Measurements from ENCODE around the gene CASP9. TPM values are rescaled to one million over a fixed set of nuclear protein-coding genes. Genes with fewer than 3 reads are reported as not detected.
"Not testable (repeated sequence)": the region's sequence is repeated elsewhere in the genome, so short reads cannot be mapped to it uniquely, and the experiment has no call there.

The CASP9 gene
- total RNA-seq, 4 donors from 2014 or later: 2.6 to 16.0 (median 8.1) TPM

DNA sequence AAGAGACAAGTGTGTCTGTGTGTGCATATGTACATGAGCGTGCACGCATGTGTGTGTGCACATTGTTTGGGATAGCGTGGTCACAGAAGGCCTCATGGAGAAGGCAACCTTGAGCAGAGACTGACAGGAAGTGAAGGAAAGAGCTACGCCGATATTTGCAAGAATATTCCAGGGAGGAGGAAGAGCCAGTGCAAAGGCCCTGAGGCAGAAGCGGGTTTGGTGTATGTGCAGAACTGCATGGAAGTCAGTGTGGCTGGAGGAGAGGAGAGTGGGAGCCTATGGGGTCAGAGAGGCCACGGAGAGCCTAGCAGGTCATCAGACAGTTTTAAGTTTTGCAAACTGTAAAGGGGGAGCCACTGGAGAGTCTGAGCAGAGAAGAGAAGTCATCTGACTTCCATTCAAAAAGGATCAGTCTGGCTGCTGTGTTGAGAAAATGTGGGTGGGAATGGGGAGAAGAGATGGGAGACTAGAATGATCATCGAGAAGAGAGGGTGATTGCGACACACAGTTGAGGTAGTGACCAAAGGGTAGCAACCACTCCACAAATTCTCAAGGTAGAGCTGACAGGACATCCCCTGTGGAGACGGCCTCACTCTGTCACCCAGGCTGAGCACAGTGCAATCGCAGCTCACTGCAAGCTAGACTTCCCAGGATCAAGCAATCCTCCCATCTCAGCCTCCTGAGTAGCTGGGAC is 44.2 kb downstream of the CASP9 start:
- H3K27me3 ChIP-seq: no peaks in the 10 kb centered on the region
- no peaks in the 10 kb centered on the region for H3K36me3 ChIP-seq
- no peak overlapping the region for H3K27ac ChIP-seq
- no peak for DNase-seq
- no peaks in the 10 kb centered on the region for H3K4me1 ChIP-seq
- H3K9me3 ChIP-seq: no peaks in the 10 kb centered on the region
- intact Hi-C loops (cut with DNase I; ENCODE audit: low total_unique reads): no loop called here
- no peak overlapping the region for H3K4me3 ChIP-seq
- TF ChIP-seq POLR2A (IDR thresholded peaks at IDR 0.05): no peak
- TF ChIP-seq, protein P1, sequence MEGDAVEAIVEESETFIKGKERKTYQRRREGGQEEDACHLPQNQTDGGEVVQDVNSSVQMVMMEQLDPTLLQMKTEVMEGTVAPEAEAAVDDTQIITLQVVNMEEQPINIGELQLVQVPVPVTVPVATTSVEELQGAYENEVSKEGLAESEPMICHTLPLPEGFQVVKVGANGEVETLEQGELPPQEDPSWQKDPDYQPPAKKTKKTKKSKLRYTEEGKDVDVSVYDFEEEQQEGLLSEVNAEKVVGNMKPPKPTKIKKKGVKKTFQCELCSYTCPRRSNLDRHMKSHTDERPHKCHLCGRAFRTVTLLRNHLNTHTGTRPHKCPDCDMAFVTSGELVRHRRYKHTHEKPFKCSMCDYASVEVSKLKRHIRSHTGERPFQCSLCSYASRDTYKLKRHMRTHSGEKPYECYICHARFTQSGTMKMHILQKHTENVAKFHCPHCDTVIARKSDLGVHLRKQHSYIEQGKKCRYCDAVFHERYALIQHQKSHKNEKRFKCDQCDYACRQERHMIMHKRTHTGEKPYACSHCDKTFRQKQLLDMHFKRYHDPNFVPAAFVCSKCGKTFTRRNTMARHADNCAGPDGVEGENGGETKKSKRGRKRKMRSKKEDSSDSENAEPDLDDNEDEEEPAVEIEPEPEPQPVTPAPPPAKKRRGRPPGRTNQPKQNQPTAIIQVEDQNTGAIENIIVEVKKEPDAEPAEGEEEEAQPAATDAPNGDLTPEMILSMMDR (IDR thresholded peaks at IDR 0.05): no peak

DNA sequence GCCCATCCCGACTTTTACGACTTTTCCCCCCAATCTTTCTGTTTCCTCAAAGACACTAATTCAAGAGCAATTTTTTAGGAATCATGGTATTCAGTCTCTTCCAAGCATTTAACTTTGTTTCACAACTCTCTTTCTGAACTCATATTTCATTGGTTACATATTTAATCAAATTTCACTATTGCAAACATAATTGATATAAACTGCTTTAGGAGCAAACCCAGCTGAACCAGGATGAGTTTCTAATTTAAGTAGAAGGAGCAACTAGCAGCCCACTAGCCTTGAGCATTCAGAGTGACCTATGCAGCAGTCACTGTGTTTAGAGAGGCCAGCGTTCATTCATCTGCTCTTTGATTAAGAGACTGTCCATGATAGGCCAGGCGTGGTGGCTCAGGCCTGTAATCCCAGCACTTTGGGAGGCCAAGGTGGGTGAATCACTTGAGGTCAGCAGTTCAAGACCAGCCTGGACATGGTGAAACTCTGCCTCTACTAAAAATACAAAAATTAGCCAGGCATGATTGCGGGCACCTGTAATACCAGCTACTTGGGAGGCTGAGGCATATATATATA is 46.3 kb downstream of the CASP9 start:
- DNase-seq: no peak
- TF ChIP-seq POLR2A (IDR thresholded peaks at IDR 0.05): no peak
- TF ChIP-seq, protein P1 (IDR thresholded peaks at IDR 0.05): no peak
- Histone ChIP-seq H3K27me3 (no peaks in the 10 kb centered on the region), H3K9me3 (no peaks in the 10 kb centered on the region), H3K36me3 (no peaks in the 10 kb centered on the region), H3K4me1 (no peaks in the 10 kb centered on the region), H3K4me3 (no peak overlapping the region), H3K27ac (no peak overlapping the region)
- intact Hi-C loops (cut with DNase I; ENCODE audit: low total_unique reads): no loop called here

DNA sequence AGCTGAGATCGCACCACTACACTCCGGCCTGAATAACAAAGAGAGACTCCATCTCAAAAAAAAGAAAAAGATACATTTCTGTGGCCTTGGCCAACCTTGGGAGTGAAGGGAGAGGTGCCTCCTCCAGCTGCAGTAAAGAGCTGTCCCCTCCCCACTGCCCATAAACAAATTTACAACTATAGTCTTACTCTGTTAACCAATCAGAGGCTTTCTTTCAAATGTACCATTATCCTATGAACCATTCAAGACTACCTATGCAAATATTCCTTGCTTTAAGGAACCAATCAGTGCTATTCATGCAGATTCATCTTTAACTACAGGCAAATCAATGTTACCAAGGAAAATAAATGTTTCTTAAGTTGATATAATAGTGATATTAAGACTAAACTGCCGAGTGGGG is 47.1 kb downstream of the CASP9 start:
- TF ChIP-seq POLR2A (IDR thresholded peaks at IDR 0.05): no peak
- TF ChIP-seq, protein P1 (IDR thresholded peaks at IDR 0.05): no peak
- no peak for DNase-seq
- intact Hi-C loops (cut with DNase I; ENCODE audit: low total_unique reads): no loop called here
- H3K27me3 ChIP-seq: no peaks in the 10 kb centered on the region
- no peak overlapping the region for H3K27ac ChIP-seq
- no peak overlapping the region for H3K4me3 ChIP-seq
- H3K4me1 ChIP-seq: no peaks in the 10 kb centered on the region
- no peaks in the 10 kb centered on the region for H3K36me3 ChIP-seq
- H3K9me3 ChIP-seq: no peaks in the 10 kb centered on the region

GRCh38 chr1:15475752-15476314 is 48.2 kb downstream of the CASP9 start, which contains the start of gene CELA2B:
TSS of gene CELA2B (plus strand) at chr1:15476104. CDS start at chr1:15476126, 22 bp downstream.
- Histone ChIP-seq H3K9me3 (no peaks in the 10 kb centered on the region), H3K27ac (no peak within 1 kb of the TSS), H3K4me3 (no peak within 1 kb of the TSS), H3K4me1 (no peaks in the 10 kb centered on the region), H3K27me3 (no peaks in the 10 kb centered on the region), H3K36me3 (no peaks in the 10 kb centered on the region)
- no peak for DNase-seq
- TF ChIP-seq, protein P1 (IDR thresholded peaks at IDR 0.05): no peak
- TF ChIP-seq POLR2A (IDR thresholded peaks at IDR 0.05): no peak
- intact Hi-C loops (cut with DNase I; ENCODE audit: low total_unique reads): no loop called here

DNA sequence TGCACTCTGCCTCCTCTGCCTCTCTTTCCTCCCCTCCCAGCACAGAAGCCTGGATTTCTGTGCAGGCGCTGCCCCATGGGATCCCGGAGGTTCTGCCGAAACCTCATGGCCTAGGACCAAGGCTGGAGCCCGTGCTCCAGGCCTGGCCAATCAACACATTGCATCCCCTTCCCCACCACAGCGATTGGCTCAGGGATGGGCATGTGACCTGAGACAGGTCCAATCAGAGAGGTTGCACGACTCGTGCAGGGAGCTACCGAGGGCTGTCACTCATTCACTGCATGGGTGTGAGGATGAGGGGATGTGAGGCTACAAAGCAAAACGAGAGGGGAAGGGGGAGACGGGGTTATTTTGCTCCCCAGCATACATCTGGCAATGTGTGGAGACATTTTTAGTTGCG is 51.4 kb downstream of the CASP9 start:
- DNase-seq: no peak
- Histone ChIP-seq H3K9me3 (no peaks in the 10 kb centered on the region), H3K4me3 (no peak overlapping the region), H3K4me1 (no peaks in the 10 kb centered on the region), H3K36me3 (no peaks in the 10 kb centered on the region), H3K27me3 (no peaks in the 10 kb centered on the region), H3K27ac (no peak overlapping the region)
- no peak for TF ChIP-seq POLR2A (IDR thresholded peaks at IDR 0.05)
- TF ChIP-seq, protein P1 (IDR thresholded peaks at IDR 0.05): no peak
- intact Hi-C loops (cut with DNase I; ENCODE audit: low total_unique reads): no loop called here

GRCh38 chr1:15471723-15472122 is 52.3 kb downstream of the CASP9 start:
- intact Hi-C loops (cut with DNase I; ENCODE audit: low total_unique reads); H3K27ac ChIP-seq; H3K9me3 ChIP-seq; DNase-seq; H3K36me3 ChIP-seq; H3K4me1 ChIP-seq; H3K4me3 ChIP-seq; H3K27me3 ChIP-seq: not testable (repeated sequence)

DNA sequence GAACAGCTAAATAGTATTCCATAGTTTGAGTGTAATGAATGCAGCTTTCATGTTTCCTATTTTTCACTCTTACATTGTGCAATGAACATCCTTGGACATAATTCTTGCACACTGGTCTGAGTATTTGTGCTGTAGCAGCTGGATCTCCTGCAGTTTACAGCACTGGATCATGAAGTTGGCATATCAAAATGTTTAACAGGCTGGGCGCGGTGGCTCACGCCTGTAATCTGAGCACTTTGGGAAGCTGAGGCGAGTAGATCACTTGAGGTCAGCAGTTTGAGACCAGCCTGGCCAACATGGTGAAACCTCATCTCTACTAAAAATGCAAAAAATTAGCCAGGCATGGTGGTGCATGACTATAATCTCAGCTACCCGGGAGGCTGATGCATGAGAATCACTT is 52.9 kb downstream of the CASP9 start:
- H3K9me3 ChIP-seq; H3K4me3 ChIP-seq; intact Hi-C loops (cut with DNase I; ENCODE audit: low total_unique reads); H3K27me3 ChIP-seq; H3K36me3 ChIP-seq; H3K4me1 ChIP-seq; DNase-seq; H3K27ac ChIP-seq: not testable (repeated sequence)
